ENCODE results near the gene ADAMTS13. TPM values are rescaled to one million over a fixed set of nuclear protein-coding genes. Genes with fewer than 3 reads are reported as not detected.
"Not testable (repeated sequence)": the region's sequence is repeated elsewhere in the genome, so short reads cannot be mapped to it uniquely, and the experiment has no call there.

Gene ADAMTS13
- 1 to 10 TPM; 2.6 to 5.4 TPM for total RNA-seq

DNA sequence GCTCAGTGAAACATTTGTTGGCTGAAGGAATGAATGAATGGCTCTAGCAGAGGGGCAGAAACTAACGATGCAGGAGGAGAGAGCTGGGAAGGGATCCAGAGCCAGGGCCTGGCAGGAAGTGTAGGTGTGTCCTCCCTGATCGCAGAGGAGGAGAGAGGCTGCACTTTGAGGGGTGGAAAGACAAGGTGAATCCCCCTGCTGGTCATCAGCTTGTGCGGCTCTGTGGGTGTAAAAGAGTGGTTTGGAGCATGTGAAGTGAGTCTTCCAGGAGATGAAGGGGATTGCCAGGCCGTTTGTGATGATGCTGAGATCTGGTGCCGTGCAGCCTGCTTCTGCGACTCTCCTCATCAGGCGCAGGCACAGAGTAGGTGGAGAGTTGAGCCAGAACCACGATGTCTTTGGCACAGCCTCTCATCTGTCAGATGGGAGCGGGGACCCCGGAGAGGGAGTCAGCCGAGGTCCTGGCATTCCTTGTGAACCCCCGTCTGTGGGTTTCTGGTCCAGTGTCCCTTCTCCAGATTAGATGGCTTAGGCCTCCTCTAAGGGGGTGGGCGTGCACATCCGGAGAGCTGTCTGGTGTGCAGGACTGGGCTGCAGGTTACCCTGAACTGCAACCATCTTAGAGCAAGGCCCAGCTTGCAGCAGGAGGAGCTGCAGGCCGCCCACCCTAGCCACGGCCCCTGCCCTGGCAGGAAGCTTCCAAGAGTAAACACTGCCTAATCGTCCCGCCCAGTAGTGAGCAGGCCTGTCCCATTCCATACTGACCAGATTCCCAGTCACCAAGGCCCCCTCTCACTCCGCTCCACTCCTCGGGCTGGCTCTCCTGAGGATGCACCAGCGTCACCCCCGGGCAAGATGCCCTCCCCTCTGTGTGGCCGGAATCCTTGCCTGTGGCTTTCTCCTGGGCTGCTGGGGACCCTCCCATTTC is at the start of gene ADAMTS13:
TSS of gene ADAMTS13 (plus strand) at position 753 of the 928 bp plus-strand sequence. CDS start at position 830, 77 bp downstream.
- H3K27ac Mint-ChIP-seq: peak within 1 kb of the TSS; percentile 40 to 76
- peak; percentile 35 to 66 for ATAC-seq
- H3K36me3 Mint-ChIP-seq: peaks cover 15 to 17% of the 10 kb centered on the region in 2 donors
- H3K9me3 Mint-ChIP-seq: no peaks in the 10 kb centered on the region
- peak; percentile 30 to 62 for DNase-seq (ENCODE audit: low spot score in 2 of 2)

DNA sequence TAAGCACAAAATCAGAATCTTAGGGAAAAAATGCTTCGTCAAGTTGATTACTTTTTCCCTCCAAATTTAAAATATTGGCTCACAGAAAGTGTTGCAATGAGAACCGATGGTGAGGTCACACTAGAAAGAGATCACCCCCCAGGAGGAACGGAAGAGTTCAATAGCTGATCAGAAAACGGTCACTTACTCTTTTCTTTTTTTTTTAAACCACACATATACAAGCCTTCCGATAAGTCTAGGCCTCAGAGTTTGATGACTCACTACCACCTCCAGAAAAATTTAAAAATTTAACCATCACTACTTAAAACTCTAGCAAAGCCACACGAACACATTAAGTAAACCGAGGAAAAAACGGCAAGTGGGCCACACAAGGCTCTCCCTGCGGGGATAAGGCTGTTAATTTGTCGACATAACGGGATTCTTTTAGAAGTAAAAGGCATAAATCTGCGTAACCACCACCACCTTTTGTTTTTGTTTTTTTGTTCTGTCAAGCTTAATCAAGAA is 47.5 kb upstream of the ADAMTS13 start:
- ATAC-seq (peak; percentile 21 to 39), DNase-seq (ENCODE audit: low spot score in 2 of 2) (no peak)
- Mint-ChIP-seq H3K9me3 (no peaks in the 10 kb centered on the region), H3K36me3 (peaks cover 34 to 43% of the 10 kb centered on the region in 2 donors), H3K27ac (peak overlapping the region; percentile 93 to 98)

DNA sequence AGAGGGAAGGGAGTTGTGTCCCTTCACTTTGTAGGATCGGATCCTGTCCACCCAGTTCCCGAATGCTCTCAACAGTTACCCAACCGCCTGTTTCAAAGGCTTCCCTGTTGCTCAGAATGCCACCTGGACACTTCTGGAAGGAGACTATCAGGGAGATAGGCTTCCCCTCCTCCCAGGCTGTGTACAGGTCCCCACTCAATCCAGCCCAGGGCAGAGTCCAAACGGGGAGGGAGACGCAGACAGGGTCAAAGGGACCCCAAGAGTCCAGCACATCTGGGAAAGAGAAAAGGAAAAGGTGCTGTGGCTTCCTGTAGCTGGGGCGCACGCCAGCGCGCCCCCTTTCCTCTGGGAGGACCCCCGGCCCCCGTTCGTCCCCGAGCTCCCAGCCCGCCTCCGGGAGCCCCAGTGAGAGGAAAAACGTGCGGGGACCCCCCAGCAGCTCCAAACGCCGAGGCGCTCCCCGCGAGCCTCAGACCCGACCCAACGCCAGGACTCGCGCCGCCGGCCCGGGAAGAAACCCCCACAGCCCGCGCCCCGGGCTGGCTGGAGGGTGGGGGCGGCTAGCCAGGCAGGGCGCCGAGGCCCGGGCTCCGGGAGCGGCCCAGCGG is 46.9 kb upstream of the ADAMTS13 start:
- ATAC-seq (no peak), DNase-seq (ENCODE audit: low spot score in 2 of 2) (no peak)
- Mint-ChIP-seq H3K27ac (peak overlapping the region; percentile 93 to 98), H3K9me3 (no peaks in the 10 kb centered on the region), H3K36me3 (peaks cover 28 to 38% of the 10 kb centered on the region in 2 donors)

DNA sequence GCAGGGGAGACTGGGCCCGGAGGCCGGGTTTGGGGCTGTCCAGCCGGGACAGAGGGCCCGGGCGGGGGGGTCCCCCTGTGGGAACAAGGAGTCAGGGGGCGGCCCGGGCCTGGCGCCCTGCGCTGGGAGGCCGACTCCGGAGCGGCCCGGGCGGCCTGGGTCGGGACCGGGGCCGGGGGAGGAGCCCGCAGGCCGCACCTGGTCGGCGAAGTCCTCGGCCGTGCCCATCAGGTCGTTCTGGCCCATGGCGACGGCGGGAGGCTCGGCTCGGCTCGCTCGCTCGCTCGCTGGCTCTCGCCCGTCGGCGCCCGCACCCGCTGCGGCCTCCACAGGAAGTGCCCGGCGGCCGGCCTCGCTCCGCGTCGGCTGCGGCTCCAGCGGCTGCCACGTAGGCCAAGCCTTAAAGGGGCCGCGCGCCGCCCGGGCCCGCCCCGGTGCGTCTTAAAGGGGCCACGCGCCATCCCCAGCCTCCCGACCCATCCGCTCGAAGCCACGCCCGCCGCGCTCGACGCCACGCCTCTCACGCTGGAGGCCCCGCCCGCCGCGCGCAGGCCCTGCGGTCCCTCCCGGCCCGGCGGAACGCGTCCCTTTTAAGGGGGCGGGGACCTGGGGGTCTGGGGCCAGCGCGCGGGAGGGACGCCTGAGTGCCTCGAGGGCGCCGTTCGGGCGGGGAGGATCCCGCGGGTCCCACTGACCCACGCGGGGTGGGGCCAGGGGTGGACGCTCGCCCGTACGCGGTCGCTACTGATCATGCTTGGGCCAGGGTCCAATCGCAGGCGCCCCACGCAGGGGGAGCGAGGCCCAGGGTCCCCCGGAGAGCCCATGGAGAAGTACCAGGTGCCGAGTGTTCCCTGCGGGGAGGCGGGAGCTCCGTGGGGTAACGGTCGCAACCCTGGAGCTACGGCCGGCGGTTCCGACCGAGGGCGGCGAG is 46.2 kb upstream of the ADAMTS13 start, which contains the start of the genes STKLD1 and SURF4:
TSS of gene STKLD1 (plus strand) at position 643 of the 931 bp plus-strand sequence. CDS start at position 751, 108 bp downstream.
TSS of gene SURF4 (minus strand) at position 337 of the 931 bp plus-strand sequence. CDS start at position 246, 91 bp downstream.
- DNase-seq (ENCODE audit: low spot score in 2 of 2) (peak; percentile 93 to 99), ATAC-seq (peak; percentile 68 to 81)
- peak within 1 kb of the TSS; percentile 93 to 98 for H3K27ac Mint-ChIP-seq
- H3K9me3 Mint-ChIP-seq: no peaks in the 10 kb centered on the region
- H3K36me3 Mint-ChIP-seq: peaks cover 23 to 30% of the 10 kb centered on the region in 2 donors

DNA sequence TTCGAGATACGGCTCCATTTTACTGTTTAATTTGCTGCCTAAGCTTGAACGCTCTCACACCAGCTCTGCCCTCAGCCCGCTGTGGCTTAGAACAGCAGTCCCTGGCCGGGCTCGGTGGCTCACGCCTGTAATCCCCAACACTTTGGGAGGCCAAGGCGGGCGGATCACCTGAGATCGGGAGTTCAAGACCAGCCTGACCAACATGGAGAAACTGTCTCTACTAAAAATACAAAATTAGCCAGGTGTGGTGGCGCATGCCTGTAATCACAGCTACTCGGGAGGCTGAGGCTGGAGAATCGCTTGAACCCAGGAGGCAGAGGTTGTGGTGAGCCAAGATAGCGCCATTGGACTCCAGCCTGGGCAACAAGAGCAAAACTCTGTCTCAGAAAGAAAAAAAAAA is 44.9 kb upstream of the ADAMTS13 start:
- H3K9me3 Mint-ChIP-seq; DNase-seq (ENCODE audit: low spot score in 2 of 2); ATAC-seq; H3K27ac Mint-ChIP-seq: not testable (repeated sequence)
- peaks cover 20 to 22% of the 10 kb centered on the region in 2 donors for H3K36me3 Mint-ChIP-seq

DNA sequence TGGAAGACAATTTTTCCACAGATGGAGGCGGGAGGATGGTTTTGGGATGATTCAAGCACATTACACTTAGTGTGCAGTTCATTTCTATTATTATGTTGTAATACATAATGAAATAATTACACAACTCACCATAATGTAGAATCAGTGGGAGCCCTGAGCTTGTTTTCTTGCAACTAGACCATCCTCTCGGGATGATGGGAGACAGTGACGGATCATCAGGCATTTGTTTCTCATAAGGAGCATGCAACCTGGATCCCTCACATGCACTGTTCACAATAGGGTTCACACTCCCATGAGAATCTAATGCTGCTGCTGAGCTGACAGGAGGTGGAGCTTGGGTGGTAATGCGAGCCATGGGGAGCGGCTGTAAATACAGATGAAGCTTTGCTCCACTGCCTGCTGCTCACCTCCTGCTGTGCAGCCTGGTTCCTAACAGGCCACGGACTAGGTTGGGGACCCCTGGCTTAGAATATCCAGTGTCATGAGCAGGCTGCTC is 44.4 kb upstream of the ADAMTS13 start:
- ATAC-seq (no peak), DNase-seq (ENCODE audit: low spot score in 2 of 2) (no peak)
- H3K27ac Mint-ChIP-seq: no peak overlapping the region
- H3K9me3 Mint-ChIP-seq: no peaks in the 10 kb centered on the region
- H3K36me3 Mint-ChIP-seq: peaks cover 15 to 18% of the 10 kb centered on the region in 2 donors

DNA sequence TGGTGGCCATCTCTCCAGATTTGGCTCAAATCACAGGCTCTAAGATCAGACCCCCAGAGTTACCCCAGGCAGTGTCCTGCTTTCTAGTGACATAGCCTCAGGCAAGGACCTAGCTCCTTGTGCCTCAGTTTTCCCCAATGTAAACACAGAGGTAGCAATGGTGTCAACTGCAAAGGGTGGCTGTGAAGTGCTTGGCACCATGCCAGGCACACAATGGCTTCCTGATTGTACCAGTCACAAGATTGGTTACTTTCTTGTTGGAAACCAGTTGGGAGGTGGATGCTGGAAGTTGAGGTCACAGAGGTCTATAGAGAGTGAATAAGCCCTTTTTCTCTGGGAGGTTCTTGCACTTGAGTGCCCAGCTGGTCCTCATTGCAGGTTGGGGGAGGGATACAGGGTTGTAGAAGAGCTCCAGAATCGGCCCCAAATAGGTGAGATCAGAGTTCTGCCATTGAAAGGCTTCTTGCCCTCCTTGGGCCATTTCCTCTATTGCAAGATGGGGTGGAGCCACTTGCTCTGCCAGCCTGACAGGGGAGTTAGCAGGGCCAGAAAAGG is 43.7 kb upstream of the ADAMTS13 start:
- H3K27ac Mint-ChIP-seq: no peak overlapping the region
- H3K36me3 Mint-ChIP-seq: peaks cover 9 to 12% of the 10 kb centered on the region in 2 donors
- ATAC-seq (no peak), DNase-seq (ENCODE audit: low spot score in 2 of 2) (no peak)
- no peaks in the 10 kb centered on the region for H3K9me3 Mint-ChIP-seq

DNA sequence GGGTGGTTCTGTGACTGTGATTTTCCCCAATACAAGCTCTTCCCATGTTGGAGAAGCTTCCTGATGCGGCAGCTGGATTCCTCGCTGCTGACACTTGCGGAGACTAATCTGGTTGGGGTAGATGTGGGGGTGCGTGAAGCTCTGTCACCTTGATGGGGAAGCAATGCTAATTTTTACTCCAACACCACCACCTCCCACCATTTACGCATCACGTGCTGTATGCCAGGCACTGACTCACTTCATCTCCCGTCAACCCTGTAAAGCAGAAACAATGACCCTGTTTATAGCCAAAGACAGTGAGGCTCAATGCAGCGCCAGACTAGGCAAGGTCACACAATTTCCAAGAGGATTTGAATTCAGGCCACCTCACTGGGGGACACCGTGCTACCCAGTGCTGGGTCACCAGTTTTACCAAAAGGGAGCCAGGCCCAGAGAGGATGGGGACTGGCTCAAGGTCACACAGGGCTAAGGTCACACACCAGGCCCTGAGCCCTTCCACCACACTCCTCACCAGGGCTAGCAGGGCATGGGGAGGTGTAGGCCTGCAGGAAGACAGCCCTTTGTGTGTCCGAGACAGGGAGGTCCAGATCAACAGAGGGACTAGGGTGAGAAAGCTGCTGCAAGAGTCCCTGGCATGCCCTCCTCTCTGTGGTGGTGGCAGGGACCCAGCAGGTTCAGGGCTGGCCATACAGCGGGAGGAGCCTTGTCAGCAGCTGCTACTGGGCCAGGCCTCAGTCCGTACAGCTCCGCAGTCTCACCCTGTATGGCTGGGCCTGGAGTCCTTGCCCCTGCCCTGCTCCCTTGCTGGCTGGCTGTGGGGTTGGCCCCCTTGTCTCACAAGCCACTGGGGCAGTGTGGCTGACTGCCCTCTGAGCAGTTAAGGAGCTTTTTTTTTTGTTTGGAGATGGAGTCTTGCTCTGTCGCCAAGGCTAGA is 42.7 kb upstream of the ADAMTS13 start:
- DNase-seq (ENCODE audit: low spot score in 2 of 2): no peak
- Mint-ChIP-seq H3K36me3 (peaks cover 6 to 9% of the 10 kb centered on the region in 2 donors), H3K9me3 (no peaks in the 10 kb centered on the region), H3K27ac (no peak overlapping the region)
- ATAC-seq: no peak

DNA sequence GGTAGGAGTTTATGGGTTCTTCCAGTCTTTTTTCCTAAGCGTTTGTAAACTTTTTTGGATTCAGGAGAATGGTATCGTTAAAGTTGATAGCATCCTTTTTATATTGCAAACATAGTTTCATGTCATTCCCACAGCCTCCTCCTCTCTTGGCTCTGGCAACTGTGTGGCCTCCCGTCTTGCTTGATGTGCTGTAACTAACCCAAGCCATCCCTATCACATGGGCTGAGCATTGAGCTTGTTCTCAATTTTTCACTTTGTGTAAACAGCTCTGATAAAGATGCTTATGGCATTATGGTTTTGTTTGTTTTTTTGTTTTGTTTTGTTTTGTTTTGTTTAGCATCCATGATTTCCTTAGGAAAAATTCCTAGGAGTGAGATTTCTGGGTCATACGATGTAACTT is 41.4 kb upstream of the ADAMTS13 start:
- no peak for ATAC-seq
- Mint-ChIP-seq H3K9me3 (no peaks in the 10 kb centered on the region), H3K36me3 (no peaks in the 10 kb centered on the region), H3K27ac (no peak overlapping the region)
- DNase-seq (ENCODE audit: low spot score in 2 of 2): no peak

DNA sequence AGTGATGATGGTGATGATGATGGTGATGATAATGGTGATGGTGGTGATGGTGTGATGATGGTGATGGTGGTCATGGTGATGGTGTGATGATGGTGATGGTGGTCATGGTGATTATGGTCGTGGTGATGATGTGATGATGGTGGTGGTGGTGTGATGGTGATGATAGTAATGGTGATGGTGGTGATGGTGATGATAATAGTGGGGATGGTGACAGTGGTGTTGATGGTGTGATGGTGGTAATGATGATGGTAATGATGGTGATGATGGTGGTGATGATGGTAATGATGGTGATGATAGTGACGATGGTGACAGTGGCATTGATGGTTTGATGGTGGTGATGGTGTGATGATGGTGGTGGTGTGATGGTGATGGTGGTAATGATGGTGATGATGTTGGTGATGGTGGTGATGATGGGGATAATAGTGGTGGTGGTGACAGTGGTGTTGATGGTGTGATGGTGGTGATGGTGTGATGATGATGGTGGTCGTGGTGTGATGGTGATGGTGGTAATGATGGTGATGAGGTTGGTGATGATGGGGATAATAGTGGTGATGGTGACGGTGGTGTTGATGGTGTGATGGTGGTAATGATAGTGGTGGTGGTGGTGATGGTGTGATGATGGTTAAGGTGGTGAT is 39.5 kb upstream of the ADAMTS13 start:
- DNase-seq (ENCODE audit: low spot score in 2 of 2): no peak
- ATAC-seq: no peak
- H3K36me3 Mint-ChIP-seq: no peaks in the 10 kb centered on the region
- no peak overlapping the region for H3K27ac Mint-ChIP-seq
- H3K9me3 Mint-ChIP-seq: no peaks in the 10 kb centered on the region

DNA sequence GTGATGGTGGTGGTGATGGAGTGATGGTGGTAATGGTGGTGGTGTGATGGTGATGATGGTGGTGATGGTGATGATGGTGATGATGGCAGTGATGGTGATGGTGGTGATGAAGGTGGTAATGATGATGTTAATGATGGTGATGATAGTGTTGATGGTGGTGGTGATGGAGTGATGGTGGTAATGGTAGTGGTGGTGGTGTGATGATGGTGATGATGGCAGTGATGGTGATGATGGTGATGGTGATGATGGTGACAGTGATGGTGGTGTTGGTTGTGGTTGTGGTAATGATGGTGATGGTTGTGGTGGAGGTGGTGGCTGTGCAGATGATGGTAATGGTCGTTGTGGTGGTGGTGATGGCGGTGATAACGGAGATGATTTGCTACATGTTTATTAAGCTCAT is 38.7 kb upstream of the ADAMTS13 start:
- no peak overlapping the region for H3K27ac Mint-ChIP-seq
- no peaks in the 10 kb centered on the region for H3K9me3 Mint-ChIP-seq
- no peaks in the 10 kb centered on the region for H3K36me3 Mint-ChIP-seq
- ATAC-seq (no peak), DNase-seq (ENCODE audit: low spot score in 2 of 2) (no peak)

DNA sequence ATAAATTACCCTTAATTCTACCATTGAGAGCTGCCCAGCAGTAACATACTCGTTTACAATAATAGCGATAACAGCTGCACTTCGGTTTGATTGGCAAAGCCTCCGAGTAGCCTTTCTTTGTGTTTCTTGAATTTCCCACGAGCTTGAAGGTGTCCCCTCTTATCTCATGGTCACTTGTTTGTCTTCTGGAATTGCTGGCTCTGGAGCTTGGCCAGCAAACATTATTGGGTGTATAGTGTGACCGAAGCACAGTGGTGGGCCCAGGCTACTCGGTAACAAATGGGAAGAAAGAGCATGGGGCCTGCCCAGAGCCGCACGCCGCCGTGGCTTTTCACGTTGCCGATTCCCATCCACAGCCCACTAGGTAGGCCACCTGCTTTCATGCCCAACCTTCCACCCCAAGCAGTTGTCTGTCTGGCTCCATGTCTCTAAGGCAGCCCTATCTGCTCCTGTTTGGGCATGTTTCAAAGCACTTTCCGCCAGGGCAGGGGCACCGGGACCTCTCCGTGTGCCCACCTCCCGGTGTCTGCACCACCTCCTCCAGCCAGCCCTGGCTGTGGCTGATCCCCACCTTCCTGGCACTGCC is 37.3 kb upstream of the ADAMTS13 start:
- Mint-ChIP-seq H3K27ac (no peak overlapping the region), H3K9me3 (no peaks in the 10 kb centered on the region), H3K36me3 (no peaks in the 10 kb centered on the region)
- ATAC-seq (no peak), DNase-seq (ENCODE audit: low spot score in 2 of 2) (no peak)

DNA sequence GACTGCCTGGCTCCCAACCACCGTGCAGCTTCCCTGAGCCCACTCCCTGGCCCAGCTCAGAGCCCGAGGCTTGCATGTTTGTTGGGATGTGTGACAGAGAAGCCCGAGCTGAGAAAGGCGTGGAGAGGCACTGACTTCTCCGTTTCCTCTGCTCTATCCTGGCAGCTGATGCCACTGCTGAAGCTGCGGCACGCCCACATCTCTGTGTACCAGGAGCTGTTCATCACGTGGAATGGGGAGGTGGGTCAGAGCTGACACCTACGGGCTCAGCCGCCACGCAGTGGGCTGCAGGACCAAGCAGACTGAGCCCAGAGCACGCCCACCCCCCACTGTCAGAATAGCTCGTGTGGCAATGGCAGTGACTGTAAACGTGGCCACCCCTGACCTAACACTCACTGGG is 36.7 kb upstream of the ADAMTS13 start:
- ATAC-seq (no peak), DNase-seq (ENCODE audit: low spot score in 2 of 2) (no peak)
- no peaks in the 10 kb centered on the region for H3K36me3 Mint-ChIP-seq
- no peaks in the 10 kb centered on the region for H3K9me3 Mint-ChIP-seq
- H3K27ac Mint-ChIP-seq: no peak overlapping the region

DNA sequence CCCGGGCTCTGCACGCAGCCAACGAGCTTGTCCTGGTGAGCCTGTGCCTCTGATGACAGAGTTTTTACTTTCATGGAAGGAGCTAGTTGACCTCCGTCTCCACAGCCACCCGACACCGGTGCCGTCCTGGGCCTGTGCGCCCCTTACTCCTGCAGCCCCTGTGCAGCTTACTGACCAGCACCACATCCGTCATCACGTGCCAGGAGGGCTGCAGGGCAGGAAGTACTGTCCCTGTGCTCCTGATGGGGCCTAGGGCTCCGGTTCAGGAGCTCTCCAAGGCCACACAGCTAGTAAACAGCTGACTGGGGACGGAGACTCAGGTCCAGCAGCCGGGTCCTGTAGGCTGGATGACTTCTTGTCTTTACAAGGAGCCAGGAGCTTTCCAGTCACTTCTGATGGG is 35.8 kb upstream of the ADAMTS13 start:
- no peaks in the 10 kb centered on the region for H3K9me3 Mint-ChIP-seq
- ATAC-seq (no peak), DNase-seq (ENCODE audit: low spot score in 2 of 2) (no peak)
- H3K36me3 Mint-ChIP-seq: no peaks in the 10 kb centered on the region
- H3K27ac Mint-ChIP-seq: no peak overlapping the region

Data from activated naive CD4-positive, alpha-beta T cell treated with anti-CD3 and anti-CD28 coated beads, Interleukin-2, amount 50 U/mL, for 72 hours (primary cell).